CD4-positive, alpha-beta T cell treated with Interleukin-6 at 100 ng/mL for 8 hours (primary cell): ENCODE results near the gene RPS6KA2.

ENCODE experiments used
- DNase-seq: peaks from one replicate; pipeline ENCODE4 v3.0.0-alpha.2; 2020; ENCODE audit warnings: mixed read lengths, low spot score

RPS6KA2 gene

DNA sequence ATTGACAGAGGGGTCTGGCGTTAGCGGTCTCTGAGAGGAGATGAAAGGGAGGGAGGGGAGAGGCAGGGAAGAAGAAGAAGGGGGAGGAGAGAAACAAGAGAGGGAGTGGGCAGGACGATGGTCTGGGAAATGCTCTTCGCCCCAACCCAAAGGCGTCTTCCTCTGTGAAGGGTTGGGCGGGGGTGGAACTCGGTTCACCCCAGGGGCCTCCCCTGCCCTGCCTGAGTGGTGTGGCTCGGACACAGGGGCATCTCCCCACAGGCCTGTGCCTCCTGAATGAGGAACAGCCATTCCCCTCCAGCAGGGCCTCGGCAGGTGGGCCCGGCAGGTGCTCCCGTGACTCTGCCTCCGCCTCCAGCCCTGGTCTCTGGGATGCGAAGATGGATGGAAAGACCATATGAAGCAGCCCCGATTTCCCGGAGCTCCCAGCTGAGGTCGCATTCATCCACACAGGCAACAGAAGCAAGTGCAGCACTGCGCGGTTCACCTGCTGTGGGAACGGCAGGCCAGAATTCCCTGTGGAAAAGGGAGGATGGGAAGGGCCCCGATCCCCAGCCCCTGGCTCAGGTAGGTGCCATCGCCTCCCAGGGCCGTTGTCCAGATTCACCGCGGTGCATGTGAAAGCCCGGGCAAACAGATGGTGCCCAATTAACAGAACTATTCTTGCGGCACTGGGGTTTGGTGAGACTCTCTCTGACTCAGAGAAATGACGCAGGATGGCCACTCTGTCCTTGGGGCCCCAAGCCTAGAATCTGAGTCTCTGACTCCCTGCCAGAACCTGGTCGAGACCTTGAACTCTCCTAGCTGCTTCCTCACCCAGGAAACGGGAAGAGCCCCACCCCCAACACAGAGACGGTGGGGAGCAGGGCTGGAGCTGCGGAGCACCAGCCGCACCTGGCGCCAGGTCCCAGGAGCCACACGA is 29.4 kb upstream of the RPS6KA2 start:
- no peak for DNase-seq

DNA sequence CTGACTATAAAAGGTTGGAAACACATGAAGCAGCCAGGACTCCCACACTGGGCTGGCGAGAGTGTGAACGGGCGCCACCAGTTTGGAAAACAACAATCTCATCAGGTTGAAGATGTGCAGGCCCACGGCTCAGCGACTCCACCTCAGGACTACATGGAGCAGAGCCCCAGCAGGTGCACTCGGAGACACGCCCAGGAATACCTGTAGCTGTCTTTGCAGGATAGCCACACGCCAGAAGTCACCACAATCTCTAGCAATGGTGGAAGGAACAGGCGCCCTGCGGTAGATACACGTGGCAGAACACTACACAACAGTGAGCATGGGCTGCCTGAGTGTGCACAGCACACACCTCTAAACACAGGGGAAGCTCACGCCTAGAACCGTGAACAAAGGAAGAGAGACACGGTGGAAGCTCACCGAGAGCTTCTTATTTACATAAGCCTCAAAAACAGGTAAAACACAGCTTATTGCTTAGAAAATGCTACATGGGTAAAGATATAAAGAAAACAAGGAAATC is 28.7 kb upstream of the RPS6KA2 start:
- DNase-seq: no peak

DNA sequence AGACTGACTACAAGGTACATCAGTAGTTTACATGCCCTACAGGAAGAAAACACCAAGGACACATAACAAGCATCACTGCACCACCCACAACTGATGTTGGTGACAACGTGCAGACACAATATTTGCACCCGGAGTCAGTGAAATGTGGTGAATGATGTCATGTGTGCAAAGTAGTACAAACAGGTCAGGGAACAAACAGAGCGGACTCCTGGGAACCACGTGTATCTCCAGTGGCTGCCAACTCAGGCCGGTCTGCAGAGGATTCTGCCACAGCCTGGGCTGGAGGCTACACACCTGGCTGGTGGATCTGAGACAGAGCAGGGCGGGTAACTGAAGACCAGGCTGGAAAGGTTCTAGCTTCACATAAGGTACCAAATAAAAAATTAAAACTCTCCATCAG is 28.2 kb upstream of the RPS6KA2 start:
- DNase-seq: no peak

DNA sequence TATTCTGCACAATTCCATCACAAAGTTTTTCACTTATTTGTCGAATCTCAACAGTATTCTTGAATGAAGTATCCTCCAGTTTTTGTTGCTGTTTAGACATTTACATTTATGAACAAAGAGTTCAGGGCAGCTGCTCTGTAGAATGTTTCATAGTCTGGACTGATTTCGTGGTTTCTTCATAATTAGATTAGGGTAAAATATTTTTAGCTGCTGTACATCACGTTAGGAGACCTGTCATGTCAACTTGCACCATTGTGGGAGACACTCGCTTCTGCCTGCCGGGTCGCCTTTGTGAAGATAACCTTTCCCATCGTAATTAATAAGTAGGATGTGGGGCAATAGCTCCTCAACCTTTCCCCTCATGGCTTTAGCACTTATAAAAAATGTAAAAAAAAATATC is 27.5 kb upstream of the RPS6KA2 start:
- DNase-seq: no peak

DNA sequence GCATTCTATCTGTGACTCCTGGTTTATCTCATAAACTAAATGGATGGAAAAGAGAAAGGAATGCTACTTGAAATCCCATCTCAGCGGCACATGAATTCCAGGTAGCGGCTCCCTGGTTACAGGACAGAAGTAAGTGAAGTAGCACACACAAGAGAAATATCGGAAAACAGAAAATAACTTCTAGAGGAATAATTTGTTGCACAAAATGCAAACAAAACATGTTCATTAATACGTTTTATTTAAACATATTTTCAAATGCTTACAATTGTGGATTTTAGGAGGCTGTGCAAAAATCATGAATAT is 26.5 kb upstream of the RPS6KA2 start:
- DNase-seq: no peak

DNA sequence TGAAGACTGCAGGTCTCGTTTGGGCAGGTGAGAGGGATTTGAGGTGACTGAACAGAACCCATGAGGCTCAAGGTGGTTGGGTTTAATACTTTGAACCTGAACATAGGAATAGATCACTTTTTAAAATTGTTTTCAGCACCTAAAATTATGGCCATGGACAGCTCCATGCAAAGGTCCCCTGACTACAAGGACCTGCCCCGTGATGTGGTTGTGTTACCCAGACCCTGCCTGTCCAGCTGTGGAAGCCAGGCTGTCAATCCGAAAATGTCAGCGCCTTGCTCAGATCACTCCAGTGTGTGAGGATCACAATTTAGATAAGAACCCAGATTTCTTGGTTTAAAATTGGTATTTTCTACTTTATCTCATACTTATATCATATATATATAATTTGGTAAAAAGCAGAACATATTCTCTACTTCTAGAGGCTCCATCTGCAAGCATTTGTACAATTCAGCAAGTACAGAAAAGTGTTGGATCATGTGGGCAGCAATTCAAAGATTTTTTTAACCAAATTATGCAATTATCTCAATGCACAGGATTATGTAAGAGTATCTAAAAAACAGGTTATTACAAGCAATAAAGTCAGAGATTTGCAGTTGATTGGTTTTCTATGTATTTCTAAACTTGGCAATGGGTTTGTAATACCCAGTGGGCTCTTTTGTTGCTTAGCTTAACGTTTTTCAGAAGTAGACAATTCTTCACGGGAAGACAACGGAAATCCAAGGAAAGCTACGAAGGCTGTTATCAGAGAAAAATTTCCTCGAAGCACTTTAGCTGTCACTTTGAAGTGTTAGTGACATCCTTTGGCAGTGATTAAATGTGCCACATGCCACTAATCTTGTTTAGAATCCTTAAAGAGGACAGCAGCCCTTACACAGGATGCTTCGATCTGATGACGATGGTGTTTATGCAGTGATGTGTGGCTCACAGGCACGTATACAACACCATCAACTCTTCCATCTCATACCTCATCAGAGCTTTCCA is 24.1 kb upstream of the RPS6KA2 start:
- DNase-seq: no peak

DNA sequence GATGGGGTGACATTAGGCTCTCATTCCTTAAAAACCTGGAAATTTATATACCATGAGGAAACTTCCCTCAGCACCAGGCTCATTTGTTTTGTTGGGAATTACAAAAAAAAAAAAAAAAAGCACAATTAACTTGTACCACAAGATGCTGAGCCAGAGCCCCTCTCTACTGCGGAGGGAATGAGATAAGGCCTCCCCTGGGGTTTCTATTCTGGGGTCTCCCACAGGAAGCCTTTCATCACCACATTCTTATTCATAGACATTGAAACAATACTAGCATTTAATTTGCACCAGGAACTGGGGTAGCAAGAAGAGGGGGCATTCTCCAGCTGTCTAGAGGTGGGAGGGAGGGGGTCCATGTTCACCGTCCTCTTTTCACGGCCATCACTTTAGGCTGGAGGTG is 23.0 kb upstream of the RPS6KA2 start:
- no peak for DNase-seq

DNA sequence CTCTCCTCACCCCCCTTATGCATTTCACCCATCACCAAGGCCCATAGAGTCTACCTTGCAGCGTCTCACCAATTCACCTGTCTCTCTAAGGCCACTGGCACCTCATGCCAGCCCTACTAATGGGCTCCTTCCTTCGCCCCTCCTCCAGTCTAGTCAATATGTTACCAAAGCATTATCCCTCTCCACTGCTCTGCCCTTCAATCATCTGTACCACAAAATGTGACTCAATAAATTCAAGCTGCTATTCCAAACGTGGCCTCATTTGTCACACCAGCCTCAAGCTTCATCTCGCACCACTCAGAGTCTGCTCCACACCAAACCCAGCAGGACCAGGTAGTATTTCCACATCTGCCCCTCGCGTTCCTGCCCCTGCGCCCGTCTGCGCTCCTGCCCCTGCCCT is 21.8 kb upstream of the RPS6KA2 start:
- DNase-seq: no peak

DNA sequence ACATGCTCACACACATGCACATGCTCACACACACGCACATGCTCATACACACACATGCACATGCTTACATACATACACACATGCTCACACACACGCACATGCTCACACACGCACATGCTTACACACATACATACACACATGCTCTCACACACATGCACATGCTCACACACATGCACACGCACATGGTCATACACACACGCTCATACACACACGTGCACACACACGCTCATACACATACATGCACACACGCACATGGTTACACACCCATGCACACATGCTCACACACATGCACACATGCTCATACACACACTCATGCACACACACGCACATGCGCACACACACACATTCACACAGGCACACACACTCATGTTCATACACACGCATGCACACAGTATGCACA is 20.8 kb upstream of the RPS6KA2 start:
- DNase-seq: no peak

DNA sequence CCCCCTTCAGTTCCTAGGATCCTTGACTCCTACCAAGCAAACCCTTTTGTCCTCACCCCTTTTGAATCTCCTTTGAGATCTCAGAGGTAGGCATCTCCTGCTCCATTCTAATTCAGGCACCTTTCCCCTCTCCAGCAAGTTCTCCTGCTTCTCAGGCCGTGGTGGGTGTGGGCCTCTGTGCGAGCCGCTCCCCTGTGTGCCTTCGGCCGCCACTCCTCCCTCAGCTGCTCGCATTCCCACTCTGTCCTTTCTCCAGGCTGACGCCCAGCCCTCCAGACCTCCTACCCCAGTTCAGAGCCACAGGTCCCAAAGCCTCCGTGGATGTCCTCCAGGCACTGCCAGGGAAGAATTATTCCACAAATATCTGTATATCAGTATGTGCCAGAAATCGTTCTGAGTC is 19.7 kb upstream of the RPS6KA2 start:
- no peak for DNase-seq

DNA sequence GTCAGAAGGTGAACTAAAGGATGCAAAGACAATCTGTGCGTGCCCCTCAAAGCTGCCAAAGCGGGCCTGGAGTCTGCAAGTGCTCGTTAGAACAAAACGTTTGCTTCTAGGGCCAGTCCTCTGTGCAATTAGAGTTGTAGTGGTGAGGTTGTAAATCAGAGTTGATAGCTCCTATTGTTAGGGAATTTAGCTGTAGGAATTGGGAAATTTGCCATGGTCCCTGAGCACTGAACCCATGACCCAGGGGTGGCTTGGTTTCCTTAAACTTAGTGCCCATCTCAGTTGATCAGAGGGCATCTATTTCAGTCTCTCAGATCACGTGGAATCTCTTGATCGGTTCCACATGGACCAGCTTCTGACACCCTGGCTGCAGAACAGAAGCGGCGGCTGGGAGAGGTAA is 18.8 kb upstream of the RPS6KA2 start:
- no peak for DNase-seq

DNA sequence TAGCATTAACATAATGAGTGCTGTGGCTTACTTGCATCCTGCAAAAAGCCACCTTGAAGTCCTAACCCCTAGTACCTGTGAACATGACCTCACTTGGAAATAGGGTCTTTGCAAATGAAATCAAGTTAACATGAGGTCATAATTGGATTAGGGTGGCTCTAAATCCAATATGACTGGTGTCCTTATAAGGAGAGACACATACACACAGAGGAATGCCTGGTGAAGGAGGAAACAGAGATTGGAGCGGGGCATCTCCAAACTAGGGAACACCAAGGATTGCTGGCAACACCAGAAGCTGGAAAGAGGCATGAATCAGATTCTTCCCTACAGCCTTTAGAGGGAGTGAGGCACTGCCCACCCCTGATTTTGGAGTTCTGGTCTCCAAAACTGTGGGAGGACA is 17.6 kb upstream of the RPS6KA2 start:
- no peak for DNase-seq

DNA sequence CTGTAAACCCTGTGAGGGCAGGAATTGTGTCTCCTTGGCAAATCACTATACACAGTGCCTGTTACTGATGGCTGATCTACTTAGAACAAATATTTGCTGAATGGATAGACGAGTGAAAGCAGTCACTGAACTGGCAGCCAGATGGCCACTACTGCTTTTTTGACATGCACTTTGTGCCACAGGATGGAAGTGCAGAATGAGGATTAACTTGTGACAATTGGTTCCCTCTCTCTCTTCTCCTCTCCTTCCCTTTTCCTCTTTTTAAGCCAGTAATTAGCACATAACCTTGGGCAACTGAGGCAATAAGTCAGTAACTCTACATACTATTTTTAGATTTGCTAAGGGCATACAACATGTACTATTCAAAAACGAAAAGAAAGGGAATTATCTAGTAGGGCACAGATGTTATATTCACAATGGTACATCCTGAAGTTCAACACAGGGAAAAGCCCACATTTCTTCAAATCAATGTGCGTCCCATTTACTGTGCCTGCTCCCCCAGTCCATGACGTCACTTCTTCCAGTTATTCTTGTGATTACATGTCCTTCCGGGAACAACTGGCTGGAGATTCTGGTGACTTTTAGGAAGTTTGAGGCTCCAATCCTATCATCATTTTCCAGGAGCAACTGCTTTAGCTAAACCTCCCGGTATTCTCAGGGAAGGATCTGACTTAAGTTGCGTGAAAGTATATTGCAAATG is 17.0 kb upstream of the RPS6KA2 start:
- DNase-seq: no peak

DNA sequence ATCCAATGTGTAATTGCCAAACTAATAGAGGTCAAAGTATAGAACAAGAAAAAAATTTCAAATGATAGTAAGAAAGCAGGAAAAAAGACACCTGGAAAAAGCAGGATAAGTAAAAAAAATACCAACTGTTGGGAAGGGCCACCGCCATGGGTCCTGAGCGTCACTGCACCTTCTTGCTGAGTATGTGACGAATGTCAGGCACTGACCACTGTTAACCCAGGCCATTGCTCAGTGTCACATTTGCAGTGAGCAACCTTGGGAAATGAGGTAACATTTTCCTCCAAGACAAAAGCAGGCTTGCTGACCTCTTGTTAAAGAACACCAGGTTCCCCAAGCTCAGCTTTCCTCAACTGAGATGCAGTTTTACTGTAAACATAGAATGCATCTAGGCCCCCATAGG is 15.6 kb upstream of the RPS6KA2 start:
- DNase-seq: no peak

DNA sequence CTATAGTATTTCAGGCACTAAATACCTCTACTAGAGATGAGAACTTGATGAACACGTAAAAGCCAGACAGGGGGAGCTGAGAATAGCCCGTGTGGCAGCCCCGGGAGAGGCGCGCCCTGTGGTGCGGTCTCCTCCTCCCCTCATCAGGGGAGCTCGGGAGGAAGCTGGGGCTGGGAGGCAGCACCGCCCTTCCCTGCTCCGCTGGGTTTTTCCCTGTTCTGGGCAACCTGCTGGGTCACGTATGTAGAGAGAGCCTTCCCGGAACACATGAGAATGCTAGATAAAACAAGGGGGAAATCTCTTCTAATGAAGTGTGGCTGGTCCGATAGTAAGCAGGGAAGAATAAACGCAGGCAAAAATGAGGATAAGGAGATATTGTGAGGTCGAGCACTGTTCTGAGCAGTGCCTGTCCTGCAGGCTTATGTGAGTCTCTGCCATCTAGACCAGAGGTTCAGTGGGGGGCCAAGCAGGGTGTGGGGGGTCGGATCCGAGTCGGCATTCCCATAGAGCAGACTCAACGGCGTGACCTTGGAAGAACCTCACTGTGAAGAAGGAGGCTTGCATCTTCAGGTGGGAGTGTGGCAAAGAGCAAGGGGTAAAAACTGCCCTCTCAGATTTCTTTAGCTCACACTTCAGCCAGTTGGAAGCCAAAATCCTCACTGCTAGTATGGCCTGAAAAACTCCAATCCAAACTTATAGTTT is 13.4 kb upstream of the RPS6KA2 start:
- DNase-seq: no peak

DNA sequence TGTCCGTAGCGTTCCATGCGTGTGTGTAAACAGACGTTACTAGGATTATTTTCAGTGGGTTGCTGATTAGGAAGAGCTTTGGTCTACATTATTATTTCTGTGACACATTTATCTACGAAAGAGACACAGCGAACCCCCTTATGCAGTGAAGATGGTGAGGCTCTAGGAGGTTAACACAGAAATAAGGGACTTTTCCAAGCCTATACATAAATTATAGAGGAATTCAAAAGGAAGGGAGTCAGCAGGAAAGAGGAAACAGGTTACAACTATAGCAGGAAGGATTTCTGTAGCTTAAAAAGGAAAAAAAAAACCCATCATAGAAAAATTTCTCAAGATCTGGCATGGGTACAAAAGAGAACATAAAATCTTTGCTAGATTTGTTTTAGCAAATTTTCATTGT is 12.9 kb upstream of the RPS6KA2 start:
- no peak for DNase-seq

DNA sequence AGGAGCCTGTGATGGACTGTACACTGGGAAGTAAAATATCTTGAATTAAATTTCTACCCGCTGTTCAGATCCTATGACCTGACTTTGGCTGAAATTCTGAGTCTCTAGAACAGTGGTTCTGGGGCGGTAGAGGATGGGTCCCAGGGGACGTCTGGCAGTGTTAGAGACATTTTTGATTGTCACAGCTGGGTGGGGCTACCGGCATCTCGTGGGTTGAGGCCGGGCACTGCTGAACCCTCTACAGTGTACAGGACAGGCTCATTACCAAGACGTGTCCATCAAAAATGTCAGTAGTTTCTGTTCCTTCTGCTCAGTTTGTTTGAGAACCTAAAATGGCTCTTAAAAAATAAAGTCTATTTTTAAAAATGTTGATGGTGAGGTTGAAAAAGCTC is 11.5 kb upstream of the RPS6KA2 start:
- DNase-seq: no peak

DNA sequence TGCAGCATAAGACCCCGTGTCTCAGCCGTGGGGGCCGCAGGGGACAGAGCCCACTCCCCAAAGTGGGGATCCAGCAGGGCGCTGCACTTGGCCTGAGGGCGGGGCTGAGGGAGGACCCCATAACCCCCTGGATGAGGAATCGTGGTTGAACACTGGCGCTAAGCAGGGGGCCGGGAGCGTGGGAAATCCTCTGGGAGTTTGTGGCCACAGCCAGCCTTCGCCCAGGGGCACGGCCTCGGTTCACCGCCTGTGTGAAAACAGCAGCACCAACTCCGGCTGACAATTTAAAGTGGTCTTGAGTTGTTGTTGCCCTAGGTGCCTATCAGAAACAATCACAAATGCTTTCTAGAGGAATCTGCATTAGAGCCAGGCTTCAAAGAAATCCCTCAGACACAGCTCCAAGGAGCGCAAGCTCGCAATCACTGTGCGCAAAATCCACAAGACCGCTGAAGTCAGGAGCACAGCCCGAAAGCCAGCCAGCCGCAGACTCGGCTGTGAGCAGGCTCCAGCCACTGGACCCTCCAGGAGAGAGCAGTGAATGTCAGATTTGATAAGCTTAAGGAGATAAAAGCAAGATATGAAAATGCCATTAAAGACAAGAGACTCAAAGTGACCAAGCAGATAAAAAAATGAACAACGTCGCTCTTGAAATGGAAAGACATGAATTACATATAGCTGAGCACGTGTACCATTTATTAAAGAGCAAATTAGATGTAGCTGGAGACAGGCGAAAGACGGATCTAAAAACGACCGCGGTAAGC is 10.9 kb upstream of the RPS6KA2 start:
- DNase-seq: no peak

DNA sequence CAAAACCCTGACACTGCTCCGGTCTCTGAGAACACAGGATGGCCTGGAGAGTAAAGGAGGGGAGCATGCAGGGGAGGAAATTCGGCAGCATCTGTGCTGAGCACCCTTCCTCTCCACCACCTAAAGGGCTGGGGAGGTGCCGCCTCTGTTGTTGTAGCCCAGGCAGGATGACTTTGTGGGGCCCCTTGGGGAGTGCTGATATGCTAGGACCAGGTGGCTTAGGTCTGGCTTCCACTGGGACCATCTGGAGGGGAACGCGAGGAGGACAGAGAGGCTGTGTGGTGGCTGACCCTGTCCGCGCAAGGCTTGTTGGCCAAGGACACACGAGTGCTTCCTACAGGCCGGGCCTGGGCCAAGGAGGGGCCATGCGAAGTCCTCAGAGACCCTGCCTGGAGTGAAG is 9.9 kb upstream of the RPS6KA2 start:
- DNase-seq: no peak

DNA sequence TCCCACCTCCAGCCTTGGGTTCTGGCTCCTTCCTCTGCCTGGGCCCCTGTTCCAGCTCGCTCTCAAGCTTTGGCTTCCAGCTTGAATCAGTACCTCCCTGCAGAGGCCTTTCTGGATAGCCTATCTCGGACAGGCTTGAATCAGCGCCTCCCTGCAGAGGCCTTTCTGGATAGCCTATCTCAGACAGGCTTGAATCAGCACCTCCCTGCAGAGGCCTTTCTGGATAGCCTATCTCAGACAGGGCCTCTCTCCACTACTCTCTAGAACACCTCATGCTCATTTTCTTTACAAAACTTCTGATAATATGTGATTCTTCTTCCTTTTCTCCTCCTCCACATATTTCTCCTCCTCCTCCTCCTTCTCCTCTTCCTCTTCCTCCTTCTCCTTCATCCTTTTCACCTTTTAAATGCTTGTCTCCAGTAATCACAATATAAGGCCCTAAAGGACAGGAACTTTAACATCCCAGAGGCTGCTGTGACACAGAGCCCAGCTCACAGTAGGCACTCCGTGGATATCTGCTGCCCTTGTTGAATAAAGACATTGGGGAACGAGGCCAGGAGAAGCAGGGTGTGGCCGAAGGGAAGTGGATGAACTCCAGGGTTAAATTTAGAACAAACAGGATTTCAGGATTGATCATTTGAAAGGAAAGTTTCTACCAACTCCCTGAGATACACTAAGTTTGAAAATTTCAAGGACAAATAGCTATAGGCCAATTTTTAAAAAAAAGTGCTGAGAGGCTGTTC is 9.3 kb upstream of the RPS6KA2 start:
- DNase-seq: no peak
